ENCODE data around the gene MRPS5.

Gene MRPS5

GRCh38 chr2:95121407-95122196 lies at the start of gene MRPS5:
Gene MRPS5 (minus strand): TSS chr2:95121808. CDS start chr2:95121791, 17 bp downstream.
- H3K9ac ChIP-seq (ENCODE audit: low read depth, low read length) = peak within 1 kb of the TSS; percentile 98
- peak within 1 kb of the TSS; percentile 90 for H3K27ac ChIP-seq (ENCODE audit: low read depth, low read length)
- H3K9me3 ChIP-seq (ENCODE audit: control insufficient read depth, insufficient read depth, low read length) = no peaks in the 10 kb centered on the region
- H3K4me1 ChIP-seq (ENCODE audit: control insufficient read depth, insufficient read depth, low read length) = peaks cover 8% of the 10 kb centered on the region
- no peaks in the 10 kb centered on the region for H3K27me3 ChIP-seq (ENCODE audit: control insufficient read depth, insufficient read depth, low read length)
- peak within 1 kb of the TSS; percentile 81 for H3K4me3 ChIP-seq (ENCODE audit: low read depth, low read length)
- H3K36me3 ChIP-seq (ENCODE audit: control insufficient read depth, insufficient read depth, low read length) = peaks cover 12% of the 10 kb centered on the region

DNA sequence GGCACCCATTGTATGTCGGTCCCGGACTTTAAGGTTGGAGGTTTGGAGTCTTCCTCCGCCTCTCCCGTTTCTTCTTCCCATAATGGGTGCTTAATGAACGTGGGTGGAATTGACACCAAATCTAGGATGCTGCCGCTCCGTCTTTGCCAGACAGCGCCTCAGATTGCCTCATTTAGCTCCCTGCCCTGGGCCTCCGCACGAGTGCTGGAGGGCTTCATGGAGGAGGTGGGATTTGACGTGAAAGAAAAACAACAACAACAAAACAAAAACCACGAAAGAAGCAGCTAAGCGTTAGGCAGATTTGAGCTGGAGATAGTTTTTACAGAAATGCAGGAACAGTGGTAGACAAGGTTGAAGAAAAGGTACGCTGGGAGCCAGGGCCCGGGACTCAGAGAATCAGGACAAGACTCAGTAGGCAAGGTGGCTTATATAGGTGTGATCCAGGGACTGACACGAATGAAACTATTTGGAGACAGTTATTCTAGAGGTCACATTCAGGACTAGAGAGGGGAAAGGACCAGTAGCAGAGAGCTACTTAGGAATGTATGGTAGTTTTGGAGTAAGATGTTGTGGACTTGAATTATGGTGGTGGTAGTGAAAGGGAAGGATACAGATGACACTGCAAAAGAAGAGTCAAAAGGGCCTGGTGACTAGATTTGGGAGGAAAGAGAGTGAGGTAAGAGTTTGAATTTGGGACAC lies 44.6 kb upstream of the MRPS5 start:
- Histone ChIP-seq H3K36me3 (ENCODE audit: control insufficient read depth, insufficient read depth, low read length) (no peaks in the 10 kb centered on the region), H3K4me3 (ENCODE audit: low read depth, low read length) (peak overlapping the region; percentile 94), H3K9ac (ENCODE audit: low read depth, low read length) (peak overlapping the region; percentile 34; the same call in 1 of the 2 replicates), H3K27me3 (ENCODE audit: control insufficient read depth, insufficient read depth, low read length) (no peaks in the 10 kb centered on the region), H3K9me3 (ENCODE audit: control insufficient read depth, insufficient read depth, low read length) (no peaks in the 10 kb centered on the region), H3K4me1 (ENCODE audit: control insufficient read depth, insufficient read depth, low read length) (peaks cover 11% of the 10 kb centered on the region; the same call in 1 of the 2 replicates), H3K27ac (ENCODE audit: low read depth, low read length) (no peak overlapping the region)

- Histone ChIP-seq H3K27ac (ENCODE audit: low read depth, low read length) (peak within 1 kb of the TSS; percentile 86), H3K36me3 (ENCODE audit: control insufficient read depth, insufficient read depth, low read length) (no peaks in the 10 kb centered on the region), H3K9me3 (ENCODE audit: control insufficient read depth, insufficient read depth, low read length) (no peaks in the 10 kb centered on the region), H3K27me3 (ENCODE audit: control insufficient read depth, insufficient read depth, low read length) (no peaks in the 10 kb centered on the region), H3K4me3 (ENCODE audit: low read depth, low read length) (peak within 1 kb of the TSS; percentile 94), H3K9ac (ENCODE audit: low read depth, low read length) (peak within 1 kb of the TSS; percentile 94), H3K4me1 (ENCODE audit: control insufficient read depth, insufficient read depth, low read length) (peaks cover 11% of the 10 kb centered on the region; the same call in 1 of the 2 replicates)
These were observed 43.9 kb upstream of the MRPS5 start, which contains the start of gene ZNF2 for GRCh38 chr2:95165371-95166064. Gene ZNF2 (plus strand): TSS chr2:95165809. CDS start chr2:95176227, 10,418 bp downstream.

- H3K27ac ChIP-seq (ENCODE audit: low read depth, low read length) = peak overlapping the region; percentile 86
- H3K36me3 ChIP-seq (ENCODE audit: control insufficient read depth, insufficient read depth, low read length) = no peaks in the 10 kb centered on the region
- H3K27me3 ChIP-seq (ENCODE audit: control insufficient read depth, insufficient read depth, low read length) = no peaks in the 10 kb centered on the region
- no peaks in the 10 kb centered on the region for H3K9me3 ChIP-seq (ENCODE audit: control insufficient read depth, insufficient read depth, low read length)
- peaks cover 11% of the 10 kb centered on the region; the same call in 1 of the 2 replicates for H3K4me1 ChIP-seq (ENCODE audit: control insufficient read depth, insufficient read depth, low read length)
- peak overlapping the region; percentile 94 for H3K9ac ChIP-seq (ENCODE audit: low read depth, low read length)
- peak overlapping the region; percentile 94 for H3K4me3 ChIP-seq (ENCODE audit: low read depth, low read length)
These were observed 43.4 kb upstream of the MRPS5 start for GRCh38 chr2:95165030-95165370.

DNA sequence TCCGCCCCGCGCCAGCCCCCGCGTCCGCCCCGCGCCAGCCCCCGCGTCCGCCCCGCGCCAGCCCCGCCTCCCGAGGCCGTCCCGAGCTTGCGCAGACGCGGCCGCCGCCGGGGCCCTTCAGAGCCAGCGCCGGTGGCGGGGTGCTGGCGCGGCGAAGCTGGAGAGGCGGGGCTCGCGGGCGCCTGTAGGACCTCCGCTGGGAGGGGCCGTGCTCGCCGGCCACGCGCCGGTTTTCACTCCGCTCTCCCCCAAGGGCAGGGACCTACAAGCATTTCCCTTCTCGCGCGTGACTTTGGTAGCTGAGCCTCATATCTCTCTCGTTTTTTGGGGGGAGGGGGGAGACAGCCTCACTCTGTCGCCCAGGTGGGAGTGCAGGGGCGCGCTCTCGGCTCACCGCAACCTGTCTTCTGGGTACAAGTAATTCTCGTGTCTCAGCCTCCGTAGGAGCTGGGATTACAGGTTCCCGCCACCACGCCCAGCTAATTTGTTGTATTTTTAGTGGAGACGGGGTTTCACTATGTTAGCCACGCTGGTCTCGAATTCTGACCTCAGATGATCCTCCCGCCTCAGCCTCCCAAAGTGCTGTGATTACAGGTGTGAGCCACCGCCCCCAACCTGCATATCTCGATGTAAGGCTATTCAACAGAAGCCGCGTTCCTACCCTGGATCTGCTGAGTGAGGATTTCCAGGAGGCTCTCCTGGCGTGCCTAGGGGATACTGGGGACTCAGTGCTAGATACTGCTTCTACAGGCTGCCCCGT lies 38.3 kb upstream of the MRPS5 start, which contains the start of gene ZNF514:
TSS of gene ZNF514 (minus strand) at position 159 of the 760 bp plus-strand sequence. CDS start 6,595 bp downstream, outside the sequence.
- Histone ChIP-seq H3K9ac (ENCODE audit: low read depth, low read length) (peak within 1 kb of the TSS; percentile 41; the same call in 1 of the 2 replicates), H3K27ac (ENCODE audit: low read depth, low read length) (no peak within 1 kb of the TSS), H3K36me3 (ENCODE audit: control insufficient read depth, insufficient read depth, low read length) (0 out of 2 replicates have a peak, but pooled peaks cover 9% of the 10 kb centered on the region), H3K27me3 (ENCODE audit: control insufficient read depth, insufficient read depth, low read length) (peaks cover 12% of the 10 kb centered on the region), H3K4me3 (ENCODE audit: low read depth, low read length) (peak within 1 kb of the TSS; percentile 86), H3K4me1 (ENCODE audit: control insufficient read depth, insufficient read depth, low read length) (peaks cover 12% of the 10 kb centered on the region; the same call in 1 of the 2 replicates), H3K9me3 (ENCODE audit: control insufficient read depth, insufficient read depth, low read length) (no peaks in the 10 kb centered on the region)

DNA sequence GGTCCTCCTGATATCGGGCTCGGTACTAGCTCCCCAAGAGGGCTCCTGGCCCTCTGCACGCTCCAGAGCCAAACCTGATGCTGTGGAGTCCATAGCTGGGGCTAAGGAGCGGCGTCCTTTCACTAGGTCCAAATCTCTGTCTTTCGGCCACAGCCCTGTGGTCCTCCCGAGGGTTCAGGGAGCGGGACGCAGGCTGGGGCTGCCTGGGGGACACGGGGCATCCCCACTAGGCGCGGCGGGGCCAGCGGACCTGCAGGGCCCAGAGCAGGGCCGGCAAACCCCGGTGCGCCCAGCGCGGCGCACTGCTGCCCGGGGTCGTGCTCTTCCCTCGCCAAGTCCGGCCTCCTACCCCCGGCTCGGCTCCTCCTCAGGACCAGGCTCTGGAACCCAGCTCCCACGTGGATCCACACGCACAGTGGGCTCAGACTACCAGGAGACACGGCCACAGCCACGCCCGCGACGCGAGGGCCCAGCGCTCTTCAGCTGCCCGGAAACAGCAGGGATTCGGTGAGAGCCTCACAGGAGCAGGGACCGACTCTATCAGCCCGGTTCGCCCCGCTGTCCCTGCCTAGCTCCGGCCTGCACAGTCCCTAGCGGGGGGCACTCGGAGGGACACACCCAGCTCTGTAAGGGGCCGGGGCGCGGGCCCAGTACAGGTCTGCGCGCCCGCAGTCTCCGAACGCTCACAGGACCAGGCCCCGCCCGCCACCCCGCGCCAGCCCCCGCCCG lies 37.4 kb upstream of the MRPS5 start:
- Histone ChIP-seq H3K27ac (ENCODE audit: low read depth, low read length) (no peak overlapping the region), H3K9ac (ENCODE audit: low read depth, low read length) (peak overlapping the region; percentile 41; the same call in 1 of the 2 replicates), H3K36me3 (ENCODE audit: control insufficient read depth, insufficient read depth, low read length) (peaks cover 12% of the 10 kb centered on the region; the same call in 1 of the 2 replicates)

GRCh38 chr2:95158441-95158840 lies 36.8 kb upstream of the MRPS5 start:
- H3K4me1 ChIP-seq (ENCODE audit: control insufficient read depth, insufficient read depth, low read length) = peaks cover 4% of the 10 kb centered on the region; the same call in 1 of the 2 replicates
- no peak overlapping the region for H3K27ac ChIP-seq (ENCODE audit: low read depth, low read length)
- peak overlapping the region; percentile 76 for H3K4me3 ChIP-seq (ENCODE audit: low read depth, low read length)
- H3K27me3 ChIP-seq (ENCODE audit: control insufficient read depth, insufficient read depth, low read length) = peaks cover 12% of the 10 kb centered on the region
- no peaks in the 10 kb centered on the region for H3K9me3 ChIP-seq (ENCODE audit: control insufficient read depth, insufficient read depth, low read length)
- peaks cover 14% of the 10 kb centered on the region; the same call in 1 of the 2 replicates for H3K36me3 ChIP-seq (ENCODE audit: control insufficient read depth, insufficient read depth, low read length)
- H3K9ac ChIP-seq (ENCODE audit: low read depth, low read length) = no peak overlapping the region

More for the DNA sequence above, 37.4 kb upstream of the MRPS5 start:
- peak overlapping the region; percentile 76 for H3K4me3 ChIP-seq (ENCODE audit: low read depth, low read length)
- peaks cover 4% of the 10 kb centered on the region; the same call in 1 of the 2 replicates for H3K4me1 ChIP-seq (ENCODE audit: control insufficient read depth, insufficient read depth, low read length)
- H3K27me3 ChIP-seq (ENCODE audit: control insufficient read depth, insufficient read depth, low read length) = peaks cover 12% of the 10 kb centered on the region
- no peaks in the 10 kb centered on the region for H3K9me3 ChIP-seq (ENCODE audit: control insufficient read depth, insufficient read depth, low read length)

GRCh38 chr2:95149397-95149984 lies 27.9 kb upstream of the MRPS5 start:
- H3K4me1 ChIP-seq (ENCODE audit: control insufficient read depth, insufficient read depth, low read length) = no peaks in the 10 kb centered on the region
- H3K36me3 ChIP-seq (ENCODE audit: control insufficient read depth, insufficient read depth, low read length) = peaks cover 53% of the 10 kb centered on the region
- H3K27me3 ChIP-seq (ENCODE audit: control insufficient read depth, insufficient read depth, low read length) = no peaks in the 10 kb centered on the region
- H3K4me3 ChIP-seq (ENCODE audit: low read depth, low read length) = no peak overlapping the region
- no peak overlapping the region for H3K27ac ChIP-seq (ENCODE audit: low read depth, low read length)
- H3K9me3 ChIP-seq (ENCODE audit: control insufficient read depth, insufficient read depth, low read length) = peaks cover 81% of the 10 kb centered on the region
- H3K9ac ChIP-seq (ENCODE audit: low read depth, low read length) = no peak overlapping the region

DNA sequence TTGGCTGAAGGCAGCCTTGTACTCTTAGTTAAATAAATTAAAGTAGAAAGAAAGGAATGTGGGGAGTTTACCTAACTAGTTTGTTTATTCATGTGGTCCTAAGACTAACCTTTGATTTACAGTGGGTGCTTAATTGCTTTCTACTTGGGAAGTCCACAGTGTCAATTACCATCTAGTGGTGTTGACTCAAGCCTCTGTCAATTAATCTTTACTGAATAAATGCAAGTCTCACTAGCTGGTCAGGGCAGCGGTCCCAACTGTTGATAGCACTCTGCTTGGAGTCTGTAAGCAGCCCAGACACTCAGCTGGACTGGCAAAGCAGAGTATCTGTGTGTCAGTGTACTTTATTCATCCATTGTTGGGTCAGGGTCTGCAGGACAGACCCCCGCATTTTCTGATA lies 22.2 kb upstream of the MRPS5 start:
- Histone ChIP-seq H3K36me3 (ENCODE audit: control insufficient read depth, insufficient read depth, low read length) (peaks cover 10% of the 10 kb centered on the region; the same call in 1 of the 2 replicates), H3K4me1 (ENCODE audit: control insufficient read depth, insufficient read depth, low read length) (no peaks in the 10 kb centered on the region), H3K9ac (ENCODE audit: low read depth, low read length) (no peak overlapping the region), H3K9me3 (ENCODE audit: control insufficient read depth, insufficient read depth, low read length) (peaks cover 81% of the 10 kb centered on the region), H3K27me3 (ENCODE audit: control insufficient read depth, insufficient read depth, low read length) (no peaks in the 10 kb centered on the region), H3K4me3 (ENCODE audit: low read depth, low read length) (no peak overlapping the region), H3K27ac (ENCODE audit: low read depth, low read length) (no peak overlapping the region)
